Esophagus (tissue), 2 donors: ENCODE results near the gene TEAD4. TPM values are rescaled to one million over a fixed set of nuclear protein-coding genes. Genes with fewer than 3 reads are reported as not detected.

ENCODE experiments used
- H3K27ac ChIP-seq, 2 donors: one replicate each; pipeline ENCODE4 v1.5.1; 2013; ENCODE audit warnings: low read depth in 2 of 2, mild to moderate bottlenecking in 2 of 2, inconsistent platforms in 1 of 2, low read length in 1 of 2, moderate library complexity in 1 of 2
- H3K27me3 ChIP-seq, 2 donors: one replicate each; pipeline ENCODE4 v1.6.1; 2013; ENCODE audit warnings: low read length in 2 of 2, control low read depth in 1 of 2, mild to moderate bottlenecking in 1 of 2; ENCODE audit not compliant: insufficient read depth in 2 of 2, control insufficient read depth in 1 of 2
- H3K36me3 ChIP-seq, 2 donors: one replicate each; pipeline ENCODE4 v1.6.1; 2013; ENCODE audit warnings: low read length in 1 of 2; ENCODE audit not compliant: control insufficient read depth in 2 of 2, insufficient read depth in 2 of 2
- H3K4me1 ChIP-seq, 2 donors: one replicate each; pipeline ENCODE4 v1.6.1; 2013; ENCODE audit warnings: low read length in 1 of 2; ENCODE audit not compliant: control insufficient read depth in 2 of 2, insufficient read depth in 2 of 2
- H3K4me3 ChIP-seq, 2 donors: one replicate each; pipeline ENCODE4 v1.5.1; 2013; ENCODE audit warnings: low read length in 2 of 2, mild to moderate bottlenecking in 2 of 2, low read depth in 1 of 2, moderate library complexity in 1 of 2
- H3K9me3 ChIP-seq, 2 donors: one replicate each; pipeline ENCODE4 v1.6.1; 2013; ENCODE audit warnings: mild to moderate bottlenecking in 2 of 2, low read depth in 1 of 2, low read length in 1 of 2, moderate library complexity in 1 of 2; ENCODE audit not compliant: control insufficient read depth in 2 of 2, insufficient read depth in 1 of 2
- WGBS, 2 donors: extraction: QIAGEN DNeasy Blood & Tissue Kit; methylation state at CpG; one replicate each; pipeline ENCODE4 v1.1.7; 2013; 5-methylcytosine and 5-hydroxymethylcytosine counted together
- polyA plus RNA-seq, 2 donors: library from polyadenylated mRNA; stranded (reverse); fragments of 200-250 nt; gene quantifications; one replicate each; pipeline ENCODE4 v1.2.3, GENCODE V29; 2013
- donor health status: healthy with polysubstance abuse.
- donor health status: Bipolar disorder and iron deficiency.

Gene TEAD4
- polyA plus RNA-seq, 2 donors, result 4.2 to 8.5 TPM

DNA sequence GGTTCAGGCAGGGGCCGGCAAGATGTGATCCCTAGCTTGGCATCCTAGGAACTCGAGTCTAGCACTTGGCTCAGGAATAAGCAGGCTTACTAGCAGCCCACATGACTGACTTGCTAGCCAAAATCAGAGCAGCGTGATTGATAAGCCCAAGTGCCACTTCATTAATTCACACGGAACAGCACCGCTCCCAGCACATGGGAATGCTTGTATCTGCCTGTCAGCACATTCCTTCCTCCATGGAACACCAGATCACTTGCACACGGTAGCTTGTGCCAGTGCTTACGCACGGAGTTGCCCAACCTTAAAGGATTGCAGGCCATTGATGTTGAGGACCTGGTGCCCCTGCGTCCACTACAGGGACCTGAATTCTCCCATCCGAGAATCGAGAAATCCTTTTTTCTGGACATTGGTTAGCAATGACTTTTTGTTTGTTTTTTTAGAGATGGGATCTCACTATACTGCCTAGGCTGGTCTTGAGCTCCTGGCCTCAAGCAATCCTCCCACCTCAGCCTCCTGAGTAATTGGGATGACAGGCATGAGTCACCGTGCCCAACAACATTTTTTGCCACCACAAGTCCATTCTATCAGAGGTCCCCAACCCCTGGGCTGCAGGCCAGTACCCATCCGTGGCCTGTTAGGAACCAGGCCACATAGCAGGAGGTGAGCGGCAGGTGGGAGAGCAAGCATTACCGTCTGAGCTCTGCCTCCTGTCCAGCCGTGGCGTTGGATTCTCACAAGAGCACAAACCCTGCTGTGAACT, 87.4 kb downstream of the TEAD4 start:
- Histone ChIP-seq H3K27me3 (no peaks in the 10 kb centered on the region), H3K9me3 (peaks cover 0 to 3% of the 10 kb centered on the region in 2 donors), H3K4me1 (peaks cover 0 to 3% of the 10 kb centered on the region in 2 donors), H3K36me3 (no peaks in the 10 kb centered on the region), H3K4me3 (no peak overlapping the region), H3K27ac (no peak overlapping the region)
- WGBS, 2 donors, result 68 to 74% methylated on average over 17 of the region's 17 CpGs

DNA sequence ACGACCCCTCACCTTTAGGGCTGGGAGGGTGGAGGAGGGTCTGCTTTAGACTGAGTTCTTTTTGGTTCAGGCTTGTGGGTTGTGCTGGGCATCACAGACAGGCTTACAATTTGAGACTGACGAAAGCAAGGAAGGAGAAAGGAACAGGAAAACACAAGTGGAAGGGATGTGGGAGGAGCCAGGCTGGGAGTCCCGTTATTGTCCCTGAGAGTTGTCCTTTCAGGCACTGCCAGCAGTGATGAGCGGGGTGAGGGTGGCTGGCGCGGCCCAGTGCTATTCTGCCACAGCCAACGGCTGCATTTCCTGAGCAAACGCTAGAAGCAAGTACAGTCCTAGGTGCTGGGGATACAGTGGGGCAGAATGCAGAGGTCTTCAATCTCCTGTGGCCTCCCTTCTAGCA, 88.8 kb downstream of the TEAD4 start:
- Histone ChIP-seq H3K9me3 (peaks cover 0 to 3% of the 10 kb centered on the region in 2 donors), H3K27ac (no peak overlapping the region), H3K4me1 (peaks cover 0 to 3% of the 10 kb centered on the region in 2 donors), H3K36me3 (no peaks in the 10 kb centered on the region), H3K4me3 (no peak overlapping the region), H3K27me3 (no peaks in the 10 kb centered on the region)
- 52 to 56% methylated on average over 8 of the region's 8 CpGs for WGBS, 2 donors

DNA sequence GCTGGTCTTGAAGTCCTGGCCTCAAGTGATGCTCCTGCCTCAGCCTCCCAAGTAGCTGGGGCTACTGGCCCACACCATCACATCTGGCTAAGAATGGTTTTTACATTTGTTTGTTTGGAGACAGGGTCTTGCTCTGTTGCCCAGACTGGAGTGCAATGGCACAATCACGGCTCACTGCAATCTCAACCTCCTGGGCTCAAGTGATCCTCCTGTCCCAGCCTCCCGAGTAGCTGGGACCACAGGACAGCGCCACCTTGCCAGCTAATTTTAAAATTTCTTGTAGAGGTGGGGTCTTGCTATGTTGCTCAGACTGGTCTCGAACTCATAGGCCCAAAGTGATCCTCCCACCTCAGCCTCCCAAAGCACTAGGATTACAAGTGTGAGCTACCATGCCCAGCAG, 89.3 kb downstream of the TEAD4 start:
- no peak overlapping the region for H3K27ac ChIP-seq
- H3K36me3 ChIP-seq, result no peaks in the 10 kb centered on the region
- no peak overlapping the region for H3K4me3 ChIP-seq
- H3K9me3 ChIP-seq, result peaks cover 0 to 3% of the 10 kb centered on the region in 2 donors
- peaks cover 0 to 3% of the 10 kb centered on the region in 2 donors for H3K4me1 ChIP-seq
- WGBS, 2 donors, result 93 to 97% methylated on average over 4 of the region's 4 CpGs
- no peaks in the 10 kb centered on the region for H3K27me3 ChIP-seq

DNA sequence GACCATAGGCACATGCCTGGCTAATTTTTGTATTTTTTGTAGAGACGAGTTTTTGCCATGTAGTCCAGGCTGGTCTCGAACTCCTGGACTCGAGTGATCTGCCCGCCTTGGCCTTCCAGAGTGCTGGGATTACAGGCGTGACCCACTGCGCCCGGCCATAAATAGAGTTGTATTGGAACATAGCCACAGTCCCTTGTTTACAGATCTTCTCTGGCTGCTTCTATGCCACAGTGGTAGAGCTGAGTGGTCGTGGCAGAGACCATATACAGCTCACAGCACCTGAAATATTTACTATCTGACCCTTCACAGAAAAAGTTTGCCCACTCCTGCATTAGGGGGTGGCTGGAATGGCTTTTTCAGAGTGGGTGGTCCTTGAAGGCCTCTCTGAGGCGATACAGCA, 90.0 kb downstream of the TEAD4 start:
- Histone ChIP-seq H3K27me3 (no peaks in the 10 kb centered on the region), H3K9me3 (peaks cover 0 to 3% of the 10 kb centered on the region in 2 donors), H3K36me3 (no peaks in the 10 kb centered on the region), H3K27ac (no peak overlapping the region), H3K4me1 (peaks cover 0 to 3% of the 10 kb centered on the region in 2 donors), H3K4me3 (no peak overlapping the region)
- 71 to 78% methylated on average over 9 of the region's 9 CpGs for WGBS, 2 donors

DNA sequence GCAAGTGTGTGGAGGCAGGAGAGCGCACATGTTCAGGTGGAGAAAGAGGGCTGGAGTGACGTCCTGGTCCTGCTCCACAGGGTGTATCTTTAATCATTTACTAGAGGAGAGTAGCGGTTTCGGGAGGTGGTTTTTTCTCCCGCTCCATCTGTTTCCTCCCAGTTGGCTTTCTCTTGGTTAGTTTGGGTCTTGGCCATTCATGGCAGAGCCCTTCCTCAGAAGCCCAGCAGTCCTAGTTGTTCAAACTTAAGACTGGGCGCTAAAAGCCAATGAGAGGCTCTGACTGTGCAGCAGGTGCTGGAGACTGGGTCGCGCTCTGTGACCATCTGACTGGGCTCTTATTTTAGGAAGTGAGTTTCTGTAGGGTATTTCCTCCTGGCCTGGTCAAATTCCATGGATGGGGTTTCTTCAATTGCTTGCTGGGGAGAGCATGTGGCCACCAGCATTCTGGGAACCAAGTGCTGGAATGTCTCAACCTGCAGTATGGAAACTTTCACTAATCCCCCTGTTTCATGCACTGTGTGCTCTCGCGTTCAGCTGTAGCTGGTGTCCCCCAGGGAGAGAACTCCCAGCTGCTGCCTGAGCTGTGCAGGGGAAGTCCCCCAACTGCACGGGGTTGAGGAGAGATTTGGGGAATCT, 90.5 kb downstream of the TEAD4 start:
- H3K9me3 ChIP-seq, result peaks cover 0 to 3% of the 10 kb centered on the region in 2 donors
- H3K36me3 ChIP-seq, result no peaks in the 10 kb centered on the region
- H3K27me3 ChIP-seq, result no peaks in the 10 kb centered on the region
- H3K4me1 ChIP-seq, result peaks cover 0 to 3% of the 10 kb centered on the region in 2 donors
- no peak overlapping the region for H3K4me3 ChIP-seq
- WGBS, 2 donors, result 58 to 68% methylated on average over 11 of the region's 11 CpGs
- H3K27ac ChIP-seq, result no peak overlapping the region

DNA sequence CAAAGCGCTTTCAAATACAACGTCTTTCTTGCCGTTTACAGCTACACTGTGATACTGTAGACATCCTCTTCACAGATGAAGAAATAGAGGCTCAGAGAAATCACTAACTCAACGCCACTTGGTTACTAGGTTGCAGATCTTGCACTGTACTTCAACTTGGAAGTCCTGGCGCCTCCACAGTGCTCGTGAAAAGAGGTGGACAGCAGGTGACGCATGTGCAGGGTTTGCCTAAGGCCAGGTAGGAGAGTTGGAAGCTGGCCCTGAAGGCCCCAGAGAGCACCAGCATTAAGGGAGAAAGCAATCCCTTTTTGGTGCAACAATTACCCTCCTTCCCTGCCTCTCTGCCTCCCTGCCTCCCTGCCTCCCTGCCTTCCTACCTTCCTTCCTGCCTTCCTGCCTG, 95.2 kb downstream of the TEAD4 start:
- H3K9me3 ChIP-seq, result peaks cover 0 to 3% of the 10 kb centered on the region in 2 donors
- 77 to 82% methylated on average over 7 of the region's 7 CpGs for WGBS, 2 donors
- H3K4me3 ChIP-seq, result no peak overlapping the region
- no peaks in the 10 kb centered on the region for H3K4me1 ChIP-seq
- no peaks in the 10 kb centered on the region for H3K36me3 ChIP-seq
- no peaks in the 10 kb centered on the region for H3K27me3 ChIP-seq
- H3K27ac ChIP-seq, result no peak overlapping the region

DNA sequence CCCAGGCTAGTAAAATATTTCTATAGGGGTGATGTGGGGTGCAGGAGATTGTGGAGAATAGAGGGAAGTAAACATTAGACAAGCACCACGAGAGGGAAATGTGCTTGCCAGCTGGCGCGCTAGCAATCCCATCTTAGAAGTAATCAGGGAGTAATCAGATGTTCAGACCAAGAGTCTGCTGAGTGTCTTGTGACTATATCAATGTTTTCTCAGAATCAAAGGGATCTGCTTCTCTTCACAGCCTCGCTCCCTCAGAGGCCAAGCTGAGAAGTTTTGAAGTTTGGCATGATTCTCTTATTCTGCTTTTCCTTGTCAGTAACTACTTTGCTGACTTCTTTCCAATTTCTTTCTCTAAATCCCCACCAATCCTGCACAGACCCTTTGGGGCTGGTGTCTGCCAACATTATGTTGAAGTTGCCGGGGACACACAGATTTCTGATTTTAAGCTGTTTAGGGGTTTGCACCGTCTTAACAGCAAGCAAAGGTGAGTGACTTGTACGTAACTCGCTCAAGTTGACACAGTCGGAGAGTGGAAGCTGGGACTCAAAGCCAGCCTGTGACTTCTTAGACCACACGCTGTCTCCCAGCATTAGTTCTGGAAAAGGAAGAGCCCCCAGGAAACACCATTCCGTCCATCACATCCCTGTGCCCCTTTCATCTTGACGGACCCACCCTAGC, 96.0 kb downstream of the TEAD4 start:
- H3K27ac ChIP-seq, result no peak overlapping the region
- 46 to 70% methylated on average over 12 of the region's 12 CpGs for WGBS, 2 donors
- H3K4me1 ChIP-seq, result no peaks in the 10 kb centered on the region
- no peaks in the 10 kb centered on the region for H3K36me3 ChIP-seq
- no peaks in the 10 kb centered on the region for H3K27me3 ChIP-seq
- H3K4me3 ChIP-seq, result no peak overlapping the region
- H3K9me3 ChIP-seq, result no peaks in the 10 kb centered on the region

DNA sequence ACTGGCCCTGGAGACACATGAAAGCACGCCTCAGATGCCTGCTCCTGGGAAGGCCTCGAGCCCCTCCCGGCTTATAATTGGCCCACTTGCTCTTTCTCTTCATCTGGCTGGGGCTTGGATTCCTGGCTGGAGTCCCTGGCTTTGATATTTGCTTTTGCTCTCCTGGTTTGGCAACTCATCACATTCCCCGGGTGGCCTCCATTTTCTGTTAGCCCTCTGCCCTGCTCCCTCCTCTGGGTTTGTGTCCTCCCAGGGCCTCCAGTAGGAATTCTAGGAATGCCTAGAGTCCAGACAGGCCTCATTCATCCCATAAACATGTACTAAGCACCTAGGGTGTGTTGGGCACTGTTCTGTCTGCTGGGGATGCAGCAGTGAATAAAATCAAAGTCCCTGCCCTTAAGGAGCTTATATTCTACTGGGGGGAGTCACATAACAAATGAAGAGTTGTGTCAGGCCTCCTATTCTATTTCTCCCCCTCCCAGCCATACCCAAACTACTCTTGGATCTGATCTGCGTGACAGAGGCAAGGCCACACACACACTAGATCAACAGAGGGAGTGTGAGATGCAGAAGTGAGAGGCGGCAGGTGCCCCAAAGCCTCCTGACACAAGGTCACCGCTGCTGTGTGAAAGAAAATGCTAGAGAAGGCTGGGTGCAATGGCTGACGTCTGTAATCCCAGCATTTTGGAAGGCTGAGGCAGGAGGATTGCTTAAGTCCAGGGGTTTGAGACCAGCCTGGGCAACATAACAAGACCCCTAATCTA, 96.7 kb downstream of the TEAD4 start:
- H3K9me3 ChIP-seq, result no peaks in the 10 kb centered on the region
- WGBS, 2 donors, result 63 to 68% methylated on average over 8 of the region's 8 CpGs
- no peak overlapping the region for H3K27ac ChIP-seq
- H3K36me3 ChIP-seq, result no peaks in the 10 kb centered on the region
- no peaks in the 10 kb centered on the region for H3K4me1 ChIP-seq
- H3K4me3 ChIP-seq, result no peak overlapping the region
- no peaks in the 10 kb centered on the region for H3K27me3 ChIP-seq

DNA sequence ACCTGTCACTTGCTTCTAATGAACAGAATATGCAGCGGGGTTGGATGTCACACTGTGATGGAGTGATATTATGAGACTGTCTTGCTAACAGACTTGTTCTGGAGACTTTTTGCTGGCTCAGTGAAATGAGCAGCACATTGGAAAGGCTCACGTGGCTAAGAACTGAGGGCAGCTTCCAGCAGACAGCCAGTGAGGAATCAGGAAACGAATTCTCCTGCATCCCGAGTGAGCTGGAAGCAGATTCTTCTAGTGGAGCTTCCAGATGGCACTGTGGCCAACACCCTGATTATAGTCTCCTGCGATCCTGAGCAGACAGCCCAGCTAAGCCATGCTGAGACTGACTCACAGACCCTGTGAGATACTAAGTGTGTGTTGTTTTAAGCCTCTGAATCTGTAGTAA, 101.9 kb downstream of the TEAD4 start:
- Histone ChIP-seq H3K4me3 (no peak overlapping the region), H3K27ac (no peak overlapping the region), H3K9me3 (no peaks in the 10 kb centered on the region), H3K27me3 (no peaks in the 10 kb centered on the region), H3K36me3 (no peaks in the 10 kb centered on the region), H3K4me1 (no peaks in the 10 kb centered on the region)
- WGBS, 2 donors, result 53 to 59% methylated on average over 5 of the region's 5 CpGs
